PC-3 (cell line): ENCODE data around the gene PARP3.

Experiments used
- CTCF ChIP-seq: fragments of 300-600 bp; sonication (generic); conservative IDR thresholded peaks from 2 replicates; pipeline ENCODE4 v1.5.1; 2017; ENCODE audit warnings: antibody characterized with exemption, low read depth, mild to moderate bottlenecking, low read length
- EZH2 ChIP-seq: fragments of 300-600 bp; sonication (generic); IDR thresholded peaks from one replicate; pipeline ENCODE4 v1.6.1; 2017; ENCODE audit warnings: antibody characterized with exemption, mild to moderate bottlenecking, low read length; ENCODE audit not compliant: unreplicated experiment

GRCh38 chr3:51916418-51916817, 25.7 kb upstream of the PARP3 start:
- no peak for TF ChIP-seq CTCF
- TF ChIP-seq EZH2, result no peak
